ENCODE results near the gene ANO7.
A peak's percentile ranks its signal among the peaks of the same experiment; 100 is the strongest.

The ANO7 gene

GRCh38 chr2:241214766-241215165, 26.3 kb downstream of the ANO7 start:
- no peak overlapping the region for H3K27ac ChIP-seq (ENCODE audit: low read length)
- no peak overlapping the region for H3K4me3 ChIP-seq (ENCODE audit: low read length)
- H4K20me1 ChIP-seq (ENCODE audit: insufficient read depth, low read length) = no peaks in the 10 kb centered on the region
- no peaks in the 10 kb centered on the region for H3K9me3 ChIP-seq (ENCODE audit: insufficient read depth, low read length)
- TF ChIP-seq CTCF (IDR thresholded peaks at IDR 0.05; ENCODE audit: low read depth, low read length) = no peak
- TF ChIP-seq EZH2phosphoT487 (IDR thresholded peaks at IDR 0.05; ENCODE audit: low read depth) = no peak
- no peak overlapping the region for H3K4me2 ChIP-seq (ENCODE audit: low read length)
- H2AFZ ChIP-seq (ENCODE audit: low read depth, low read length) = no peak overlapping the region
- no peak overlapping the region for H3K9ac ChIP-seq (ENCODE audit: low read length)
- no peaks in the 10 kb centered on the region for H3K4me1 ChIP-seq (ENCODE audit: low read length)
- no peaks in the 10 kb centered on the region for H3K36me3 ChIP-seq (replicated peaks; ENCODE audit: low read depth, low read length)
- H3K27me3 ChIP-seq (ENCODE audit: low read depth, low read length) = 0 out of 2 replicates have a peak, but pooled peaks cover 4% of the 10 kb centered on the region
- no peaks in the 10 kb centered on the region for H3K79me2 ChIP-seq (ENCODE audit: low read length)

- Histone ChIP-seq H3K9me3 (ENCODE audit: insufficient read depth, low read length) (no peaks in the 10 kb centered on the region), H3K4me3 (ENCODE audit: low read length) (no peak overlapping the region), H3K36me3 (replicated peaks; ENCODE audit: low read depth, low read length) (no peaks in the 10 kb centered on the region), H4K20me1 (ENCODE audit: insufficient read depth, low read length) (no peaks in the 10 kb centered on the region), H3K4me2 (ENCODE audit: low read length) (no peak overlapping the region), H2AFZ (ENCODE audit: low read depth, low read length) (no peak overlapping the region), H3K4me1 (ENCODE audit: low read length) (no peaks in the 10 kb centered on the region), H3K27me3 (ENCODE audit: low read depth, low read length) (0 out of 2 replicates have a peak, but pooled peaks cover 4% of the 10 kb centered on the region), H3K9ac (ENCODE audit: low read length) (no peak overlapping the region), H3K27ac (ENCODE audit: low read length) (no peak overlapping the region), H3K79me2 (ENCODE audit: low read length) (no peaks in the 10 kb centered on the region)
- TF ChIP-seq CTCF (IDR thresholded peaks at IDR 0.05; ENCODE audit: low read depth, low read length) = no peak
- TF ChIP-seq EZH2phosphoT487 (IDR thresholded peaks at IDR 0.05; ENCODE audit: low read depth) = no peak
Observed at GRCh38 chr2:241215421-241215820, 26.9 kb downstream of the ANO7 start.

- Histone ChIP-seq H3K79me2 (ENCODE audit: low read length) (no peaks in the 10 kb centered on the region), H3K9me3 (ENCODE audit: insufficient read depth, low read length) (no peaks in the 10 kb centered on the region), H3K36me3 (replicated peaks; ENCODE audit: low read depth, low read length) (no peaks in the 10 kb centered on the region), H3K4me2 (ENCODE audit: low read length) (no peak overlapping the region), H3K4me1 (ENCODE audit: low read length) (no peaks in the 10 kb centered on the region), H3K27ac (ENCODE audit: low read length) (no peak overlapping the region), H3K9ac (ENCODE audit: low read length) (no peak overlapping the region), H3K4me3 (ENCODE audit: low read length) (no peak overlapping the region), H2AFZ (ENCODE audit: low read depth, low read length) (no peak overlapping the region), H4K20me1 (ENCODE audit: insufficient read depth, low read length) (no peaks in the 10 kb centered on the region), H3K27me3 (ENCODE audit: low read depth, low read length) (0 out of 2 replicates have a peak, but pooled peaks cover 4% of the 10 kb centered on the region)
- TF ChIP-seq EZH2phosphoT487 (IDR thresholded peaks at IDR 0.05; ENCODE audit: low read depth) = no peak
- no peak for TF ChIP-seq CTCF (IDR thresholded peaks at IDR 0.05; ENCODE audit: low read depth, low read length)
Observed at GRCh38 chr2:241216211-241216761, 27.8 kb downstream of the ANO7 start.

- Histone ChIP-seq H3K36me3 (replicated peaks; ENCODE audit: low read depth, low read length) (no peaks in the 10 kb centered on the region), H3K9ac (ENCODE audit: low read length) (no peak overlapping the region), H3K4me2 (ENCODE audit: low read length) (peak overlapping the region; percentile 44), H4K20me1 (ENCODE audit: insufficient read depth, low read length) (no peaks in the 10 kb centered on the region), H3K4me1 (ENCODE audit: low read length) (no peaks in the 10 kb centered on the region), H3K79me2 (ENCODE audit: low read length) (no peaks in the 10 kb centered on the region), H3K27ac (ENCODE audit: low read length) (no peak overlapping the region), H3K9me3 (ENCODE audit: insufficient read depth, low read length) (no peaks in the 10 kb centered on the region), H3K4me3 (ENCODE audit: low read length) (peak overlapping the region; percentile 68), H3K27me3 (ENCODE audit: low read depth, low read length) (0 out of 2 replicates have a peak, but pooled peaks cover 4% of the 10 kb centered on the region), H2AFZ (ENCODE audit: low read depth, low read length) (no peak overlapping the region)
- TF ChIP-seq CTCF (IDR thresholded peaks at IDR 0.05; ENCODE audit: low read depth, low read length) (no peak), EZH2phosphoT487 (IDR thresholded peaks at IDR 0.05; ENCODE audit: low read depth) (no peak)
Observed at GRCh38 chr2:241217320-241218031, 29.0 kb downstream of the ANO7 start.

All from OCI-LY3 (cell line).